ENCODE data around the gene ST14.
A peak's percentile ranks its signal among the peaks of the same experiment; 100 is the strongest.
"Not testable (repeated sequence)": the region's sequence is repeated elsewhere in the genome, so short reads cannot be mapped to it uniquely, and the experiment has no call there.

ST14 gene

GRCh38 chr11:130209954-130210854 is 50.6 kb downstream of the ST14 start:
- no peak for DNase-seq

DNA sequence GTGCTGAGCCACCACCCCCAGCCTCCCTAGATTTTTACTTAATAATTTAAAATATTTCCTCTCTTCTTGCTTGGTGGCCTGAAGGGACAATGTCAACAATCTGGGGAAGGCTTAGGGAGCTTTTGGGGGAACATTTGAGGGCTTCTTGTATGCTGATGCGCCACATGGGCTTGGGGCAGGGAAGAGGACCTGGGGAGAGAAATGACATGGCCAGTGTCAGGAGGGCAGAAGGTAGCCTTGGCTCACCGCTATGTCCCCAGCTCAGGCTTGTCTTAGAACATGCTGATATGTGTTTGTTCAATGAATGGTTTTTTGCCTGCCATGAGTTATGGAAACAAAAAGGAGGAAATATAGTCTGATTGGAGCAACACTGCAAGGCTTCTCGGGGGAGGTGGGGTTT is 51.6 kb downstream of the ST14 start:
- DNase-seq = no peak

DNA sequence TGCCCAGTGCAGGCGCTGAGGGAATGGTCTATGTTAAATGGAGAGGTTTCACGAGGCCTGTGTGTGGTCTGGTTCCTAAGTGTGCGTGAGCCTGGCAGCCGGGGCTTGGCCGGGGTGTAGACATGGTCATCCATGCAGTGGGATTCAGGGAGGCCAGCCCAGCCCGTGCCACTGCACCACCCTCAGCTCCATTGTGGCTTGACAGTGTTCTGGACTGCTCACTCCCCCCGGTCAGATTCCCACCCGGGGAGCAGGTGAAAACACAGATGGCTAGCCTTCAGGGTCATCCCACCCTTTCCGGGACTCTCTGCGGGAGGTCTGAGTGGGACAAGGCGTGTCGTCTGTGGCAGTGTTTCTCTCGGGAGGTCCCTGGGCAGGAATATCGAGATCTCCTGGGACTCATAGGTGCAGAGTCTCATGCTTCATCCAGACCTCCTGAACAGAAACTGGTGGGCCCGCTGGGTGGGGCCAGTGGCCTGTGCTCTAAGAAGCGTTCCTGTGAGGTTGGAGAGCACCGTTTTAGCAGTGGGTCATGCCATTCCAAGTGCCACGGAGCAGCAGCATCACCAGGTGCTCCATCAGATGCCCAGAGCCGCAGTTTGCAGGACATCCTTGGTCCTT is 52.3 kb downstream of the ST14 start:
- no peak for DNase-seq

DNA sequence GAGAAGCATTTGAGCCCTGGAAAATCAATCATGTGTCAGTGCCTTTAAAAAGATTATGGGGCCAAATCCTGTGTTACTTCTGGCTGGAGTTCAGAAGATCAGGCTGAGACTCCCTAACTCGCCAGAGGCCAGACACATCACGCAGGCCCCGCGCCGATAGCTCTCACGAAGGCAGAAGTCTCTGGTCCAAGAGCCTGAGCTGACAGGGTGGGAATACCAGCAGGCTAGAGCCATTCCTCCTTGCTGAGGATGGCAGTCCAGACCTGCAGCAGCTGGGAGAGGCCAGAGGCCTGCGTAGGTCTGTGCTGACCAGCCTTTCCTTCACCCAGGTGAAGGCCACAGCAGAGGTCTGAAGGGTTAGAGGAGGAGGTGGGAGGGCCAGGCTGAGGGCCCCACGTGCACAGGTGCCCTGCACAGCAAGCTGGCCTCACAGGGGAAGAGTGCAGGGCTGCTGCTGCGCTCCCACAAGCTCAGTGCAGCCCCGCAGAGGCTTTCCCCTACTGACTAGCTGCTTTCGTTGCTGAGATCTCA is 52.9 kb downstream of the ST14 start:
- DNase-seq = no peak

GRCh38 chr11:130213143-130213978 is 53.8 kb downstream of the ST14 start:
- DNase-seq = peak; percentile 75

- no peak for DNase-seq
Observed at GRCh38 chr11:130213979-130214281, 54.3 kb downstream of the ST14 start.

- DNase-seq = no peak
Observed at GRCh38 chr11:130214861-130215530, 55.4 kb downstream of the ST14 start.

GRCh38 chr11:130215531-130216220 is 56.1 kb downstream of the ST14 start:
- no peak for DNase-seq

DNA sequence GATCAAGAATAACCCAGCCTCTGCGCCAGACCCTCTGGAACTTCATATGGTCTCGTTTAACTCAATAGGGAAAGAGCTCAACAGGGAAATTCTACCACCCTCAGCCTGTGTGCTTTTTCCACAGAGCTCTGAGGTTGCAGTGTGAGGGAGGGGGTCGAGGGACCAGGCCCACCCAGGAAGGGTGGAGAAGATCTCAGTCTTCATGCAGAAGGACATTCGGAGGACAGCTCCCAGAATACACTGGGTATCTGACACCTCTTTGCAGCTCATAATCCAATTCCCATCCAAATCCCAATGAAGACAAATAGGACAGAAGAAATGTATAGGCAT is 56.6 kb downstream of the ST14 start:
- no peak for DNase-seq

GRCh38 chr11:130216591-130217132 is 57.1 kb downstream of the ST14 start:
- DNase-seq = no peak

DNA sequence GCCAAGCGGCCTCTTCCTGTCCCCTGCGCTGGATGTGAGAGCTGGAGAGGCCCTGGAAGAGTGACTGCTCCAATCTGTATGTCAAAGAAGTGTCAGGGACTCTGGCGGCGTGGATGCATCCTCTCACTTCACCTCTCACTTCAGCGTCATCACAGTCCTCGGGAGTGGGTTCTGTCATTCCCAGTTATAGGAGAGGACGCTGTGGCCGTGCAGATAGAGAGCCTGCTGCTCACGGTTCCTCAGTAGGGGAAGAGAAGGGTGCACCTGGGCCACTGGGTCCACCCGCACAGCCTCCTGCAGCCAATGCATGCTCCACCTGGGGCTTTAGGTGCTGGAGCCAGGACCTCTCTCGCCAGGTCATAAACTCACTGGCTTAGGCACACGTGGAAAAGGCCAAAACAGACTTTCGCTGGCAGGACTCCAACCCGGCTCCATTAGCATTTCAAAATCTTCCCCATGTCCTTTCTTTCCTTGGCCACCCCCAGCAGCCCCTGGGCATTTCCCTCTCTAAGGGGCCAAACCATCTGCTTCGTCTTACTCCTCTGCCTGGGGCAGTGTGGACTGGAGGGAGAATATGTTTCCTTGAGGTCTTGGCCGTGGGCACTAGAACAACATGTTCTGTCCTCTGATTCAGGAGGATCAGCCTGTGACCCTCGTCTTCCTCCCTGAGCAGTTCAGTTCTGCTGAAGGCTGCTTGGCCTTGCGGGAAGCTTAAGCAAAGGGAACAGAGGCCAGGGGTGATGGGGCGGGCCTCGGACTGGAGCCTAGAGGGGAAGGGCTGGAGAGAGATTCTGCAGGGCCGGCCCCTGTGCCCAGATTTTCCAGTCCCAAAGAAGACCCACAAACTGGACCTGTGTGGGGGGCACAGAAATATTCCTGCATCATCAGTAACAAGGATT is 57.8 kb downstream of the ST14 start:
- no peak for DNase-seq

DNA sequence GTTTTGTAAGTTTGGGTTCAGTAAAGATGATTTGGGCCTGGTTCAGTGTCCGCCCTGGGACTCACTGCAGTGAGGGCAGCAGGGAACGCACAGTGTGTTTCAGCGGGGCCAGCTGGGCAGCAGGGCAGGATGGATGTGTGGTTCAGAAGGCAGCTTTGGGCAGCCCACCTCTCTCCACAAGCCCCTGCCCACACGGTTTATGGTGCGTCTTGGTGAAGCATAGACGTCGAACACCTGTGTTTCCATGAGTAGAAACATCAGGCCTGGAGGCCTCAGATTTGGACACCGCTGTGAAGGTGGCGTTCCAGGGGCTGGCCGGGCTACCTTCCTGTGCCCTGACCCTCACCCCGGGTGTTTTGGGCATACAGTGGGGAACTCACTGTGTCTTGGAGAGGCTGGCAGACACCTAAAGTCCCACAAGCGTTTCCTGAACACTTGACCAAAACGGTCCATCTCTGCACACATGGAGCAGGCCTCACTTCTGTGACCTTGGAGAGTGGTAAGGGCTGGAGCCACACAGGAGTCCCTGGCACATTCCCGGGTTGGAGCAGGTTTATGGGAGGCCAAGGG is 59.0 kb downstream of the ST14 start:
- no peak for DNase-seq

GRCh38 chr11:130219148-130219547 is 59.6 kb downstream of the ST14 start:
- no peak for DNase-seq

DNA sequence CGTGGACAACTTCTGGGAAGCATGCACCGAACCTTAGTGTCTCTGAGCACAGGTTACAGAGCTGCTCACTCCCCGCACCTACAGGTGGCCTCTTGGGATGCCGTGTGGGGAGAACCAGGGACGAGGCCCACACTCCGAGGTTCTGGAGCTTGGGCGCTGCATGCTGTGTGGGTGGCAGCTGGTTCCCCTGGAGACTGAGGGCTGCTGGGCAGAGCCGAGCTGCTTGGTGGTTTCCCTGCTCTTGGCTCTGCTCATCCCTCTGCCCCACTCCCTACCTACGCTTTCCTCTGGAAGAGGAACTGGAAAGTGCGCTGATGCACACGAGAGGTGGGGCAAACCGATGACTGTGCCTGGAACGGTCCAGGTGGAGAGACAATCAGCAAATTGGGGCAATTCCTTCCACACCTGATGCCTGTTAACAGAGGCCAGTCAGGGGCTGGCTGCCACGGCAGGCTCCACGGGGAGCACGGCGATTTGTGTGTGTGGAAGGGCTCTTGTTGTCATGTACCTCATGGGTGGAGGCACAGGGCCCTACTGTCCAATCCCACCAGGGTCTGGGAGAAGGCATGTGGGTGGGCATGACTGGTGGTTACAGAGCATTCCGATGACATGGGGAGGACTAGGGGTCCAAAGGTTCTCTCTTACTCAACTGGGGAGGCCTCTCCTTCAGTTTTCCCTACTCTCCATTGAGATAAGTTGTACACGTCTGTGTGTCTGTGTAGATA is 60.9 kb downstream of the ST14 start:
- DNase-seq = no peak

DNA sequence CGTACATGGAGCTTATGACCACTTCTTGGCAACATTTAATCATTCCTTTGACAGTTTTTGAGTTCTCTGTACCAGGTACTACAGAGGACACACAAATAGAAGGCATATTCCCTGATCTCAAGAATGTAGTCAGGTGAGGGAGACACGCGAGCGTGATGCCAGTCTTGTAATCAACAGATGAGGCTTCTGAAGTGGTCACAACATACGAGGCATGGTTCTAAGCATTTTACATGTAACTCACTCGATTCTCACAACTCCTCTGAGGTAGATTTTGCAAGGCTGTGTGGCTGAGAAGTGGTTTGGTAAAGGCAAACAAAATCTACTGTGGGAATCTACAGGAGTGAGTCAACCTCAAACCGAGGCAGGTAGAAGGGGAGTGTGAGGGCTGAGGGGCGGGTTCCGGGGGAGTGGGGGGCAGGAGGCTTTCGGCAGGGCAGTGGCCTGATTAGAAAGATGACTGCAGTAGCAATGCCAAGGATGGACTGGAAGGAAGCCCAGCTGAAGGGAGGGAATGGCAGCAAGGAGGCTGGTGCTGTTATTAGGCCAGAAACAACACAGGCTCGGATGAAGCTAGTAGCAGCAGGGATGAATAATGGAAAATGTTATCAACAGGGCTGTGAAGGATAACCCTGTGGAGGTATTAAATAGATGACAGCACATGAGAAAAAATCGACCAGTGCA is 63.8 kb downstream of the ST14 start:
- no peak for DNase-seq

- DNase-seq = no peak
Observed at GRCh38 chr11:130227373-130227772, 67.8 kb downstream of the ST14 start.

DNA sequence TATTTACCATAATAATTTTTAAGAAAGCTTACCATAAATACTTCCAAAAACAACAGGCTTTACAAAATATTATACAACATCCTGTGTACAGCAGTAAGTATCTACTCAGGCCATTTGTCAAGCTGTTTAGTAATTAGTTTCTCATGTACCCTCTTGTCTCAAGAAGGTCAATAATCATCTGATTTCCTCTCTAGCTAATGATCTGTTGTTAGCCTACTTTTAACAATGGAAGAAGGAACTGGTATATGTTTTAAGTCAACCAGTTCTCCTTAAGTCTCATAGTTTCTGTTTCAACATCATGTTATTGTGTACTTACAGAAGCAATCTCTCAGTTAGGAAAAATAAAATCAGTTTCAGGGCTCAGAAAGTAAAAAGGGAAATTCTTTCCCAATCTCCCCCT is 73.9 kb downstream of the ST14 start:
- DNase-seq = not testable (repeated sequence)

GRCh38 chr11:130233888-130234287 is 74.3 kb downstream of the ST14 start:
- not testable (repeated sequence) for DNase-seq

DNA sequence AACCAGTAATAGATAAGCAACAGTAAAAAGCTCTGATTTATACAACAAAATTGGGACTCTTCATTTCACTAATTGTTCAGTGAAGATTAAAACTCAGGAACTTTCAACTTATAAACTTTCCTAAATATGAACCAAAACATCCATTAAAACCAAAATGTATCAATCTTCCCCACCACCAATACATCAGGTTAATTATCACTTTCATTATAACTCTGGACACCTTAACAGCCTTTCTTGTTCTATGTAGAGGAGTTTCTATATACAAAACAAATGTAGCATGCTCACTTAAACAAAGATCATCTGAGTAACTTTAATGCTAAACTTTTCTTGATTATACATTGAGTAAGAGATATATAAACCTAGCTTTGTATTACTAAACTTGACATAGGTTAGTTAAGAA is 74.7 kb downstream of the ST14 start:
- DNase-seq = no peak

Data from midbrain (tissue), 1 donor.